ENCODE results near the gene MBD2. TPM values are rescaled to one million over a fixed set of nuclear protein-coding genes. Genes with fewer than 3 reads are reported as not detected.

MBD2 gene
- total and polyA plus RNA-seq, 9 donors: 21.9 to 59.0 (median 45.0) TPM

- DNase-seq: no peak
- H3K36me3 ChIP-seq: no peaks in the 10 kb centered on the region
- peaks cover 2% of the 10 kb centered on the region for H3K4me1 ChIP-seq (ENCODE audit: insufficient read depth)
- H3K27ac ChIP-seq: no peak overlapping the region
- intact Hi-C loops (cut with DNase I): no loop called here
- H3K27me3 ChIP-seq: no peaks in the 10 kb centered on the region
- 84 to 94% (median 87%) methylated on average over 4 of the region's 4 CpGs for WGBS, 3 donors
- no peak overlapping the region for H3K4me3 ChIP-seq
- no peak for TF ChIP-seq POLR2A (IDR thresholded peaks at IDR 0.05)
- H3K9me3 ChIP-seq: no peaks in the 10 kb centered on the region
These were observed 54.8 kb downstream of the MBD2 start for GRCh38 chr18:54169431-54170403.

GRCh38 chr18:54165450-54165849 is 59.0 kb downstream of the MBD2 start:
- intact Hi-C loops (cut with DNase I): no loop called here
- no peaks in the 10 kb centered on the region for H3K9me3 ChIP-seq

GRCh38 chr18:54163453-54163852 is 61.0 kb downstream of the MBD2 start:
- 89 to 95% (median 93%) methylated on average over 1 of the region's 1 CpG for WGBS, 3 donors
- TF ChIP-seq CTCF (IDR thresholded peaks at IDR 0.05) (no peak), POLR2A (IDR thresholded peaks at IDR 0.05) (no peak), EP300 (IDR thresholded peaks at IDR 0.05) (no peak)
- Histone ChIP-seq H3K27ac (no peak overlapping the region), H3K4me1 (ENCODE audit: insufficient read depth) (no peaks in the 10 kb centered on the region), H3K9me3 (no peaks in the 10 kb centered on the region), H3K4me3 (no peak overlapping the region), H3K36me3 (no peaks in the 10 kb centered on the region), H3K27me3 (no peaks in the 10 kb centered on the region)
- intact Hi-C loops (cut with DNase I): no loop called here
- no peak for DNase-seq

More at GRCh38 chr18:54165450-54165849, 59.0 kb downstream of the MBD2 start:
- TF ChIP-seq POLR2A (IDR thresholded peaks at IDR 0.05): no peak
- H3K36me3 ChIP-seq: no peaks in the 10 kb centered on the region
- WGBS, 3 donors: 82 to 98% (median 94%) methylated on average over 1 of the region's 1 CpG
- H3K4me1 ChIP-seq (ENCODE audit: insufficient read depth): peaks cover 2% of the 10 kb centered on the region
- H3K27ac ChIP-seq: no peak overlapping the region
- no peaks in the 10 kb centered on the region for H3K27me3 ChIP-seq
- no peak overlapping the region for H3K4me3 ChIP-seq
- no peak for DNase-seq

- Histone ChIP-seq H3K4me3 (no peak overlapping the region), H3K36me3 (no peaks in the 10 kb centered on the region), H3K27me3 (no peaks in the 10 kb centered on the region), H3K4me1 (ENCODE audit: insufficient read depth) (no peaks in the 10 kb centered on the region), H3K9me3 (no peaks in the 10 kb centered on the region), H3K27ac (no peak overlapping the region)
- intact Hi-C loops (cut with DNase I): no loop called here
- WGBS, 3 donors: 70 to 92% (median 72%) methylated on average over 2 of the region's 2 CpGs
- TF ChIP-seq EP300 (IDR thresholded peaks at IDR 0.05) (no peak), POLR2A (IDR thresholded peaks at IDR 0.05) (no peak), CTCF (IDR thresholded peaks at IDR 0.05) (no peak)
- no peak for DNase-seq
These were observed 62.0 kb downstream of the MBD2 start for GRCh38 chr18:54162431-54162830.

GRCh38 chr18:54161267-54161666 is 63.2 kb downstream of the MBD2 start:
- intact Hi-C loops (cut with DNase I): no loop called here
- no peak for DNase-seq
- H3K27ac ChIP-seq: no peak overlapping the region
- no peaks in the 10 kb centered on the region for H3K4me1 ChIP-seq (ENCODE audit: insufficient read depth)
- H3K36me3 ChIP-seq: no peaks in the 10 kb centered on the region
- no peaks in the 10 kb centered on the region for H3K9me3 ChIP-seq
- H3K4me3 ChIP-seq: no peak overlapping the region
- no peak for TF ChIP-seq POLR2A (IDR thresholded peaks at IDR 0.05)
- no peaks in the 10 kb centered on the region for H3K27me3 ChIP-seq

- no peak overlapping the region for H3K27ac ChIP-seq
- H3K9me3 ChIP-seq: no peaks in the 10 kb centered on the region
- H3K36me3 ChIP-seq: no peaks in the 10 kb centered on the region
- no peak overlapping the region for H3K4me3 ChIP-seq
- DNase-seq: no peak
- no peak for TF ChIP-seq EP300 (IDR thresholded peaks at IDR 0.05)
- TF ChIP-seq CTCF (IDR thresholded peaks at IDR 0.05): no peak
- no peak for TF ChIP-seq POLR2A (IDR thresholded peaks at IDR 0.05)
- no peaks in the 10 kb centered on the region for H3K4me1 ChIP-seq (ENCODE audit: insufficient read depth)
- 75 to 95% (median 93%) methylated on average over 1 of the region's 1 CpG for WGBS, 3 donors
- no peaks in the 10 kb centered on the region for H3K27me3 ChIP-seq
- intact Hi-C loops (cut with DNase I): no loop called here
These were observed 64.6 kb downstream of the MBD2 start for GRCh38 chr18:54159906-54160305.
